Measurements from ENCODE around the gene APBA2.

DNA sequence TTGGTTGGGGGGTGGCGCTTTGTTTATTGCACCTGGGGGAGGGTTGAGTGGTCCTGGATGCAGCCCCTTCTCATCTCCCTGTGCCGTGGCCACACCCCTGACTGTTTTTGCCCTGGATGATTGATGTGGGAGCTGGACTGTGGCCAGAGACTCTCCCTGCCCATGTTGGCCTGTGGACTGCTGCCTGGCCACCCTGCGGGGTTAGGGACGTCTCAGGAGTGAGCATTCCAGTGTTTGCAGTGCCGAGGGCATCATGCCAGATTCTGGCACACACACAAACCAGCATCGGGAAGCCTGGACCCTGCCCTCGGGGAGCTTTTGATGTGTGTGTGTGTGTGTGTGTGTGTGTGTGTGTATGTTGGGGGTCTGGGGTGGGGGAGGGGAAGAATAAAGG lies 15.8 kb downstream of the APBA2 start:
- TF ChIP-seq, protein P1, sequence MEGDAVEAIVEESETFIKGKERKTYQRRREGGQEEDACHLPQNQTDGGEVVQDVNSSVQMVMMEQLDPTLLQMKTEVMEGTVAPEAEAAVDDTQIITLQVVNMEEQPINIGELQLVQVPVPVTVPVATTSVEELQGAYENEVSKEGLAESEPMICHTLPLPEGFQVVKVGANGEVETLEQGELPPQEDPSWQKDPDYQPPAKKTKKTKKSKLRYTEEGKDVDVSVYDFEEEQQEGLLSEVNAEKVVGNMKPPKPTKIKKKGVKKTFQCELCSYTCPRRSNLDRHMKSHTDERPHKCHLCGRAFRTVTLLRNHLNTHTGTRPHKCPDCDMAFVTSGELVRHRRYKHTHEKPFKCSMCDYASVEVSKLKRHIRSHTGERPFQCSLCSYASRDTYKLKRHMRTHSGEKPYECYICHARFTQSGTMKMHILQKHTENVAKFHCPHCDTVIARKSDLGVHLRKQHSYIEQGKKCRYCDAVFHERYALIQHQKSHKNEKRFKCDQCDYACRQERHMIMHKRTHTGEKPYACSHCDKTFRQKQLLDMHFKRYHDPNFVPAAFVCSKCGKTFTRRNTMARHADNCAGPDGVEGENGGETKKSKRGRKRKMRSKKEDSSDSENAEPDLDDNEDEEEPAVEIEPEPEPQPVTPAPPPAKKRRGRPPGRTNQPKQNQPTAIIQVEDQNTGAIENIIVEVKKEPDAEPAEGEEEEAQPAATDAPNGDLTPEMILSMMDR (IDR thresholded peaks at IDR 0.05), result no peak
- no peak for TF ChIP-seq POLR2A (IDR thresholded peaks at IDR 0.05)
